Rectal smooth muscle tissue (tissue), 1 donor: ENCODE measurements around the gene NF1.
"Not testable (repeated sequence)": the region's sequence is repeated elsewhere in the genome, so short reads cannot be mapped to it uniquely, and the experiment has no call there.

Experiments used
- H3K27ac ChIP-seq: one replicate; pipeline ENCODE4 v1.7.0; 2013; ENCODE audit warnings: low read depth, low read length, inconsistent platforms
- H3K27me3 ChIP-seq: one replicate; pipeline ENCODE4 v1.7.0; 2013; ENCODE audit warnings: low read length; ENCODE audit not compliant: control insufficient read depth, insufficient read depth
- H3K36me3 ChIP-seq: one replicate; pipeline ENCODE4 v1.7.0; 2013; ENCODE audit warnings: low read length; ENCODE audit not compliant: control insufficient read depth, insufficient read depth
- H3K4me1 ChIP-seq: one replicate; pipeline ENCODE4 v1.7.0; 2013; ENCODE audit warnings: low read length; ENCODE audit not compliant: control insufficient read depth, insufficient read depth
- H3K4me3 ChIP-seq: one replicate; pipeline ENCODE4 v1.7.0; 2013; ENCODE audit warnings: low read length
- H3K9ac ChIP-seq: one replicate; pipeline ENCODE4 v1.7.0; 2013; ENCODE audit warnings: low read length

NF1 gene

GRCh38 chr17:31175237-31175636 is 80.5 kb downstream of the NF1 start:
- Histone ChIP-seq H3K4me3 (no peak overlapping the region), H3K27ac (no peak overlapping the region), H3K4me1 (no peaks in the 10 kb centered on the region), H3K36me3 (no peaks in the 10 kb centered on the region), H3K9ac (no peak overlapping the region), H3K27me3 (no peaks in the 10 kb centered on the region)

- H3K9ac ChIP-seq, H3K27ac ChIP-seq, H3K27me3 ChIP-seq, H3K4me3 ChIP-seq, H3K4me1 ChIP-seq, H3K36me3 ChIP-seq: not testable (repeated sequence)
These were observed 81.4 kb downstream of the NF1 start for GRCh38 chr17:31176143-31176542.

GRCh38 chr17:31178951-31179350 is 84.2 kb downstream of the NF1 start:
- H3K36me3 ChIP-seq, H3K27me3 ChIP-seq, H3K4me3 ChIP-seq, H3K9ac ChIP-seq, H3K27ac ChIP-seq, H3K4me1 ChIP-seq: not testable (repeated sequence)

GRCh38 chr17:31195305-31195704 is 100.5 kb downstream of the NF1 start:
- H3K9ac ChIP-seq = no peak overlapping the region
- no peaks in the 10 kb centered on the region for H3K36me3 ChIP-seq
- no peaks in the 10 kb centered on the region for H3K27me3 ChIP-seq
- no peaks in the 10 kb centered on the region for H3K4me1 ChIP-seq
- no peak overlapping the region for H3K27ac ChIP-seq
- H3K4me3 ChIP-seq = no peak overlapping the region

- Histone ChIP-seq H3K27me3 (no peaks in the 10 kb centered on the region), H3K9ac (no peak overlapping the region), H3K4me3 (no peak overlapping the region), H3K4me1 (no peaks in the 10 kb centered on the region), H3K36me3 (no peaks in the 10 kb centered on the region), H3K27ac (no peak overlapping the region)
These were observed 103.2 kb downstream of the NF1 start for GRCh38 chr17:31198026-31198425.

- H3K36me3 ChIP-seq, H3K27me3 ChIP-seq, H3K9ac ChIP-seq, H3K27ac ChIP-seq, H3K4me3 ChIP-seq, H3K4me1 ChIP-seq: not testable (repeated sequence)
These were observed 103.9 kb downstream of the NF1 start for GRCh38 chr17:31198666-31199065.

GRCh38 chr17:31200287-31200686 is 105.5 kb downstream of the NF1 start:
- no peaks in the 10 kb centered on the region for H3K4me1 ChIP-seq
- H3K4me3 ChIP-seq = no peak overlapping the region
- no peaks in the 10 kb centered on the region for H3K27me3 ChIP-seq
- no peak overlapping the region for H3K27ac ChIP-seq
- H3K9ac ChIP-seq = no peak overlapping the region
- no peaks in the 10 kb centered on the region for H3K36me3 ChIP-seq

- H3K9ac ChIP-seq = no peak overlapping the region
- no peak overlapping the region for H3K27ac ChIP-seq
- no peak overlapping the region for H3K4me3 ChIP-seq
- no peaks in the 10 kb centered on the region for H3K4me1 ChIP-seq
- no peaks in the 10 kb centered on the region for H3K27me3 ChIP-seq
- no peaks in the 10 kb centered on the region for H3K36me3 ChIP-seq
These were observed 108.2 kb downstream of the NF1 start for GRCh38 chr17:31202968-31203367.

GRCh38 chr17:31211352-31212012 is 116.7 kb downstream of the NF1 start:
- Histone ChIP-seq H3K27me3 (no peaks in the 10 kb centered on the region), H3K27ac (no peak overlapping the region), H3K4me1 (no peaks in the 10 kb centered on the region)

GRCh38 chr17:31216031-31216751 is 121.4 kb downstream of the NF1 start:
- H3K27me3 ChIP-seq = no peaks in the 10 kb centered on the region
- H3K36me3 ChIP-seq = no peaks in the 10 kb centered on the region
- no peak overlapping the region for H3K9ac ChIP-seq
- H3K4me3 ChIP-seq = no peak overlapping the region
- no peak overlapping the region for H3K27ac ChIP-seq
- no peaks in the 10 kb centered on the region for H3K4me1 ChIP-seq

More at GRCh38 chr17:31211352-31212012, 116.7 kb downstream of the NF1 start:
- Histone ChIP-seq H3K4me3 (no peak overlapping the region), H3K9ac (no peak overlapping the region), H3K36me3 (no peaks in the 10 kb centered on the region)

- Histone ChIP-seq H3K27ac (no peak overlapping the region), H3K27me3 (no peaks in the 10 kb centered on the region), H3K36me3 (peaks cover 6% of the 10 kb centered on the region), H3K4me1 (no peaks in the 10 kb centered on the region), H3K4me3 (no peak overlapping the region), H3K9ac (no peak overlapping the region)
These were observed 129.6 kb downstream of the NF1 start for GRCh38 chr17:31224366-31224765.

GRCh38 chr17:31225831-31226230 is 131.1 kb downstream of the NF1 start:
- H3K4me3 ChIP-seq = no peak overlapping the region
- H3K9ac ChIP-seq = no peak overlapping the region
- H3K27me3 ChIP-seq = no peaks in the 10 kb centered on the region
- no peak overlapping the region for H3K27ac ChIP-seq
- H3K36me3 ChIP-seq = peaks cover 13% of the 10 kb centered on the region
- no peaks in the 10 kb centered on the region for H3K4me1 ChIP-seq

GRCh38 chr17:31226373-31226772 is 131.6 kb downstream of the NF1 start:
- Histone ChIP-seq H3K4me1 (no peaks in the 10 kb centered on the region), H3K9ac (no peak overlapping the region), H3K27me3 (no peaks in the 10 kb centered on the region), H3K4me3 (no peak overlapping the region), H3K27ac (no peak overlapping the region), H3K36me3 (peaks cover 13% of the 10 kb centered on the region)
